Loucy (cell line): ENCODE results near the gene FMNL3.

ENCODE experiments used
- H2AFZ ChIP-seq: fragments of 200-600 bp; sonication (generic); 2 replicates; pipeline ENCODE4 v1.6.0; 2016; ENCODE audit warnings: antibody characterized with exemption, mild to moderate bottlenecking, low read length, moderate library complexity
- H3F3A ChIP-seq: fragments of 200-600 bp; 2 replicates; pipeline ENCODE4 v1.6.0; 2016; ENCODE audit warnings: antibody characterized with exemption, low read depth, mild to moderate bottlenecking
- H3K27me3 ChIP-seq: fragments of 200-600 bp; sonication (generic); 2 replicates; pipeline ENCODE4 v1.6.1; 2014; ENCODE audit warnings: low read length, mild to moderate bottlenecking; ENCODE audit not compliant: insufficient read depth, poor library complexity, severe bottlenecking
- H3K36me3 ChIP-seq: fragments of 200-600 bp; sonication (generic); 2 replicates; pipeline ENCODE4 v1.6.1; 2016; ENCODE audit warnings: low read length; ENCODE audit not compliant: insufficient read depth
- H3K4me1 ChIP-seq: fragments of 200-600 bp; sonication (generic); 2 replicates; pipeline ENCODE4 v1.5.1; 2014; ENCODE audit warnings: low read length, mild to moderate bottlenecking; ENCODE audit not compliant: insufficient read depth, poor library complexity, severe bottlenecking
- H3K4me2 ChIP-seq: fragments of 200-600 bp; sonication (generic); 2 replicates; pipeline ENCODE4 v1.6.0; 2014; ENCODE audit warnings: antibody characterized with exemption, low read length, low read depth, mild to moderate bottlenecking; ENCODE audit not compliant: poor library complexity, severe bottlenecking
- H3K4me3 ChIP-seq: fragments of 200-600 bp; sonication (generic); 2 replicates; pipeline ENCODE4 v1.5.1; 2014; ENCODE audit warnings: low read length, mild to moderate bottlenecking, mixed read lengths; ENCODE audit not compliant: poor library complexity, severe bottlenecking
- H3K79me2 ChIP-seq: fragments of 200-600 bp; sonication (generic); 2 replicates; pipeline ENCODE4 v1.6.1; 2014; ENCODE audit warnings: low read length; ENCODE audit not compliant: insufficient read depth
- H3K9ac ChIP-seq: fragments of 200-600 bp; sonication (generic); 2 replicates; pipeline ENCODE4 v1.6.0; 2014; ENCODE audit warnings: mild to moderate bottlenecking, low read depth, low read length, moderate library complexity; ENCODE audit not compliant: poor library complexity, severe bottlenecking
- H3K9me2 ChIP-seq: fragments of 200-600 bp; sonication (generic); replicated peaks from 2 replicates; pipeline ENCODE4 v1.6.1; 2016; ENCODE audit warnings: low read depth, low read length, mixed read lengths
- H3K9me3 ChIP-seq: fragments of 200-600 bp; sonication (generic); 2 replicates; pipeline ENCODE4 v1.6.1; 2014; ENCODE audit warnings: mild to moderate bottlenecking, antibody characterized with exemption, low read length, low read depth; ENCODE audit not compliant: insufficient read depth
- H4K20me1 ChIP-seq: fragments of 200-600 bp; sonication (generic); 2 replicates; pipeline ENCODE4 v1.6.0; 2014; ENCODE audit warnings: antibody characterized with exemption, low read length, mild to moderate bottlenecking; ENCODE audit not compliant: insufficient read depth, poor library complexity, severe bottlenecking
- CTCF ChIP-seq: fragments of 200-600 bp; sonication (generic); conservative IDR thresholded peaks from 2 replicates; pipeline ENCODE4 v1.5.1; 2014; ENCODE audit warnings: mild to moderate bottlenecking, antibody characterized with exemption, low read length
- EZH2phosphoT487 ChIP-seq: fragments of 200-600 bp; IDR thresholded peaks from 2 replicates; pipeline ENCODE4 v1.6.1; 2018; ENCODE audit warnings: antibody characterized with exemption, mild to moderate bottlenecking, moderate library complexity, borderline replicate concordance

The FMNL3 gene

GRCh38 chr12:49654715-49655114 lies 52.5 kb downstream of the FMNL3 start:
- Histone ChIP-seq H3K9me2 (no peaks in the 10 kb centered on the region), H3K9ac (no peak overlapping the region), H3K27me3 (no peaks in the 10 kb centered on the region), H3K79me2 (no peaks in the 10 kb centered on the region), H3K4me3 (no peak overlapping the region), H3F3A (no peaks in the 10 kb centered on the region), H3K36me3 (peaks cover 82% of the 10 kb centered on the region; the same call in 1 of the 2 replicates), H2AFZ (no peak overlapping the region), H3K4me2 (no peak overlapping the region), H3K9me3 (no peaks in the 10 kb centered on the region), H4K20me1 (no peaks in the 10 kb centered on the region), H3K4me1 (peaks cover 20% of the 10 kb centered on the region)
- no peak for TF ChIP-seq CTCF
- no peak for TF ChIP-seq EZH2phosphoT487

GRCh38 chr12:49652921-49653520 lies 54.2 kb downstream of the FMNL3 start:
- H3F3A ChIP-seq, result no peaks in the 10 kb centered on the region
- no peaks in the 10 kb centered on the region for H3K9me2 ChIP-seq
- H3K79me2 ChIP-seq, result no peaks in the 10 kb centered on the region
- no peak overlapping the region for H3K9ac ChIP-seq
- H3K36me3 ChIP-seq, result peaks cover 85% of the 10 kb centered on the region; the same call in 1 of the 2 replicates
- H2AFZ ChIP-seq, result no peak overlapping the region
- H4K20me1 ChIP-seq, result no peaks in the 10 kb centered on the region
- H3K4me3 ChIP-seq, result no peak overlapping the region
- no peaks in the 10 kb centered on the region for H3K9me3 ChIP-seq
- H3K4me1 ChIP-seq, result peaks cover 20% of the 10 kb centered on the region
- no peaks in the 10 kb centered on the region for H3K27me3 ChIP-seq
- H3K4me2 ChIP-seq, result no peak overlapping the region
- TF ChIP-seq EZH2phosphoT487 (no peak), CTCF (no peak)

- Histone ChIP-seq H3K4me3 (no peak overlapping the region), H3K9me3 (no peaks in the 10 kb centered on the region), H3F3A (no peaks in the 10 kb centered on the region), H3K4me1 (peaks cover 30% of the 10 kb centered on the region), H2AFZ (no peak overlapping the region), H3K27me3 (no peaks in the 10 kb centered on the region), H3K36me3 (peaks cover 79% of the 10 kb centered on the region; the same call in 1 of the 2 replicates), H3K4me2 (no peak overlapping the region), H3K79me2 (no peaks in the 10 kb centered on the region), H4K20me1 (no peaks in the 10 kb centered on the region), H3K9ac (no peak overlapping the region), H3K9me2 (no peaks in the 10 kb centered on the region)
- no peak for TF ChIP-seq EZH2phosphoT487
- no peak for TF ChIP-seq CTCF
Observed at GRCh38 chr12:49651855-49652254, 55.4 kb downstream of the FMNL3 start.
